Keratinocyte (primary cell): Measurements from ENCODE around the gene CACNA1I. TPM values are rescaled to one million over a fixed set of nuclear protein-coding genes. Genes with fewer than 3 reads are reported as not detected.

Experiments
- DNase-seq: peaks from one replicate; pipeline ENCODE4 v3.0.0-alpha.2; 2011; ENCODE audit warnings: low read depth, missing footprints, low spot score
- FAIRE-seq: peaks from 2 replicates; lab custom pipeline; 2011; peaks lifted over from hg19 to GRCh38; lab: Jason Lieb, UNC
- H2AFZ ChIP-seq: 2 replicates; pipeline ENCODE4 v1.6.0; 2012; ENCODE audit warnings: low read length, control low read depth, inconsistent platforms; ENCODE audit not compliant: control insufficient read depth
- H3K27ac ChIP-seq: 2 replicates; pipeline ENCODE4 v1.5.1; 2011; ENCODE audit warnings: low read length; ENCODE audit not compliant: control insufficient read depth, insufficient read depth
- H3K27me3 ChIP-seq: 3 replicates; pipeline ENCODE4 v1.6.0; 2011; ENCODE audit warnings: low read length; ENCODE audit not compliant: control insufficient read depth, insufficient read depth; ENCODE audit errors: extremely low read depth
- H3K36me3 ChIP-seq, 2 experiments: 2 replicates in 1 of 2; 3 replicates in 1 of 2; pipeline ENCODE4 v1.5.1; 2011; ENCODE audit warnings: low read length in 2 of 2, mild to moderate bottlenecking in 1 of 2; ENCODE audit not compliant: control insufficient read depth in 2 of 2, insufficient read depth in 2 of 2; ENCODE audit errors: extremely low read depth in 1 of 2
- H3K4me1 ChIP-seq: 3 replicates; pipeline ENCODE4 v1.5.1; 2011; ENCODE audit warnings: low read length; ENCODE audit not compliant: control insufficient read depth, insufficient read depth; ENCODE audit errors: extremely low read depth
- H3K4me2 ChIP-seq: 3 replicates; pipeline ENCODE4 v1.6.0; 2011; ENCODE audit warnings: low read depth, low read length; ENCODE audit not compliant: control insufficient read depth, insufficient read depth; ENCODE audit errors: extremely low read depth
- H3K4me3 ChIP-seq, 3 experiments: fragments of 200-600 bp in 1 of 3; sonication (generic) in 1 of 3; 2 replicates in 2 of 3; 3 replicates in 1 of 3; pipeline ENCODE4 v1.5.1; 2011 to 2016; ENCODE audit warnings: low read length in 3 of 3, mild to moderate bottlenecking in 3 of 3, control low read depth in 2 of 3, inconsistent platforms in 1 of 3, low read depth in 1 of 3, mixed read lengths in 1 of 3, mixed run types in 1 of 3, moderate library complexity in 1 of 3; ENCODE audit not compliant: control insufficient read depth in 2 of 3, insufficient read depth in 2 of 3; ENCODE audit errors: extremely low read depth in 1 of 3
- H3K79me2 ChIP-seq: 2 replicates; pipeline ENCODE4 v1.6.0; 2012; ENCODE audit warnings: low read length; ENCODE audit not compliant: control insufficient read depth, insufficient read depth
- H3K9ac ChIP-seq: 3 replicates; pipeline ENCODE4 v1.6.0; 2011; ENCODE audit warnings: low read length; ENCODE audit not compliant: control insufficient read depth, insufficient read depth; ENCODE audit errors: extremely low read depth
- H3K9me1 ChIP-seq: 3 replicates; pipeline ENCODE4 v1.6.0; 2011; ENCODE audit warnings: low read length; ENCODE audit not compliant: control insufficient read depth, insufficient read depth; ENCODE audit errors: extremely low read depth
- H3K9me3 ChIP-seq: 2 replicates; pipeline ENCODE4 v1.5.1; 2012; ENCODE audit warnings: low read depth, low read length; ENCODE audit not compliant: control insufficient read depth
- H4K20me1 ChIP-seq: 3 replicates; pipeline ENCODE4 v1.6.0; 2011; ENCODE audit warnings: low read length; ENCODE audit not compliant: control insufficient read depth, insufficient read depth; ENCODE audit errors: extremely low read depth
- CTCF ChIP-seq, 3 experiments: IDR thresholded peaks in 1 of 3; conservative IDR thresholded peaks in 1 of 3; optimal IDR thresholded peaks in 1 of 3; 2 replicates in 2 of 3; 3 replicates in 1 of 3; pipeline versions ENCODE3 to v1.5.1; 2011; ENCODE audit warnings: low read length in 3 of 3, mild to moderate bottlenecking in 3 of 3, moderate library complexity in 2 of 3, control low read depth in 1 of 3, inconsistent platforms in 1 of 3; ENCODE audit not compliant: insufficient read depth in 2 of 3; ENCODE audit errors: extremely low read depth in 1 of 3
- EZH2 ChIP-seq: IDR thresholded peaks from one replicate; pipeline ENCODE4 v1.6.1; 2012; ENCODE audit warnings: inconsistent platforms, mild to moderate bottlenecking, low read length, moderate library complexity
- dilution Hi-C: fragments of 300-500 bp; cut with MboI; formaldehyde crosslinking; loops from one replicate; pipeline ENCODE4 v1.7.0; 2020; ENCODE audit warnings: low sequenced_read_pairs; ENCODE audit not compliant: extremely low pct_ligation_motif_present
- polyA plus RNA-seq, 5 experiments: library from polyadenylated mRNA; depleted of rRNA in 3 of 5; stranded (reverse) in 3 of 5; stranded (forward) in 1 of 5; unstranded in 1 of 5; fragments of >200 nt; gene quantifications; 1 replicate in 1 of 5; 2 replicates in 3 of 5; 3 replicates in 1 of 5; pipeline versions ENCODE4 v1.2.1 to v1.2.3, GENCODE V29; 2011 to 2012; ENCODE audit warnings: missing spikeins in 2 of 5, low read depth in 1 of 5, low replicate concordance in 1 of 5

CACNA1I gene
- polyA plus RNA-seq, 1 donor (not counting 4 experiments of a cell fraction or from before 2014, with no cell fraction given): not detected

- no peaks in the 10 kb centered on the region for H3K9me3 ChIP-seq
- H4K20me1 ChIP-seq: no peaks in the 10 kb centered on the region
- peaks cover 12% of the 10 kb centered on the region for H3K4me1 ChIP-seq
- H3K36me3 ChIP-seq: no peaks in the 10 kb centered on the region
- dilution Hi-C loops: no loop called here
- FAIRE-seq: no peak
- peaks cover 22% of the 10 kb centered on the region for H3K27me3 ChIP-seq
- TF ChIP-seq CTCF (optimal IDR thresholded peaks at IDR 0.05 in 1 of 3, IDR thresholded peaks at IDR 0.05 in 1 of 3, conservative IDR thresholded peaks at IDR 0.05 in 1 of 3; ENCODE audit: extremely low read depth in 1 of 3, insufficient read depth in 2 of 3, low read length in 3 of 3): no peak
- no peak for TF ChIP-seq EZH2
- H3K9ac ChIP-seq: no peak overlapping the region
- DNase-seq: no peak
- H3K27ac ChIP-seq: no peak overlapping the region
- no peak overlapping the region for H3K4me2 ChIP-seq
- H3K9me1 ChIP-seq: no peaks in the 10 kb centered on the region
- H2AFZ ChIP-seq: no peak overlapping the region
- H3K79me2 ChIP-seq: no peaks in the 10 kb centered on the region
- H3K4me3 ChIP-seq: no peak overlapping the region
Measured at GRCh38 chr22:39593931-39594285, 23.4 kb downstream of the CACNA1I start.

GRCh38 chr22:39594411-39594810 is 23.9 kb downstream of the CACNA1I start:
- TF ChIP-seq CTCF (optimal IDR thresholded peaks at IDR 0.05 in 1 of 3, IDR thresholded peaks at IDR 0.05 in 1 of 3, conservative IDR thresholded peaks at IDR 0.05 in 1 of 3; ENCODE audit: extremely low read depth in 1 of 3, insufficient read depth in 2 of 3, low read length in 3 of 3) (no peak), EZH2 (no peak)
- no peaks in the 10 kb centered on the region for H3K79me2 ChIP-seq
- H4K20me1 ChIP-seq: no peaks in the 10 kb centered on the region
- no peak overlapping the region for H3K4me2 ChIP-seq
- no peaks in the 10 kb centered on the region for H3K9me3 ChIP-seq
- DNase-seq: no peak
- dilution Hi-C loops: no loop called here
- H3K4me3 ChIP-seq: no peak overlapping the region
- peaks cover 12% of the 10 kb centered on the region for H3K4me1 ChIP-seq
- H3K9me1 ChIP-seq: no peaks in the 10 kb centered on the region
- no peak for FAIRE-seq
- no peak overlapping the region for H3K27ac ChIP-seq
- peaks cover 17% of the 10 kb centered on the region for H3K27me3 ChIP-seq
- H3K9ac ChIP-seq: no peak overlapping the region
- no peaks in the 10 kb centered on the region for H3K36me3 ChIP-seq
- H2AFZ ChIP-seq: no peak overlapping the region
